Pancreas (tissue), 10 donors: Measurements from ENCODE around the gene DYDC2. TPM values are rescaled to one million over a fixed set of nuclear protein-coding genes. Genes with fewer than 3 reads are reported as not detected.
A peak's percentile ranks its signal among the peaks of the same experiment; 100 is the strongest.

Source experiments
- ATAC-seq, 4 donors: fragments of 200-7000 bp; cut with Tn5 transposase; one replicate each; pipeline versions ENCODE4 v1.8.0 to v1.9.1; 2020; ENCODE audit warnings: mild to moderate bottlenecking in 4 of 4, moderate library complexity in 4 of 4
- DNase-seq, 6 donors: peaks; one replicate each; pipeline ENCODE4 v3.0.0-alpha.2; 2020
- FAIRE-seq: peaks from 2 replicates; lab custom pipeline; 2012; peaks lifted over from hg19 to GRCh38; lab: Jason Lieb, UNC
- H3K27ac ChIP-seq, 4 donors: fragments of 200-600 bp; sonication (generic); 1 replicate in 3 of 4; 2 replicates in 1 of 4; pipeline versions ENCODE4 v1.5.0 to v1.8.0; 2020
- H3K27me3 ChIP-seq, 4 donors: fragments of 200-600 bp; one replicate each; pipeline ENCODE4 v1.8.0; 2021
- H3K36me3 ChIP-seq, 3 donors: fragments of 200-600 bp; sonication (generic) in 1 of 3; one replicate each; pipeline versions ENCODE4 v1.5.0 to v1.8.0; 2020 to 2021
- H3K4me1 ChIP-seq, 3 donors: fragments of 200-600 bp; one replicate each; pipeline ENCODE4 v1.8.0; 2021
- H3K4me3 ChIP-seq, 4 donors: fragments of 200-600 bp; sonication (generic) in 2 of 4; one replicate each; pipeline versions ENCODE4 v1.5.0 to v1.8.0; 2020 to 2021
- H3K9me3 ChIP-seq, 4 donors: fragments of 200-600 bp; one replicate each; pipeline ENCODE4 v1.8.0; 2021
- CTCF ChIP-seq, 4 donors: fragments of 200-600 bp; sonication (generic) in 3 of 4; IDR thresholded peaks; one replicate each; pipeline versions ENCODE4 v1.5.0 to v1.8.0; 2021; ENCODE audit warnings: antibody characterized with exemption in 4 of 4
- WGBS, 2 donors: extraction: QIAGEN DNeasy Blood & Tissue Kit; methylation state at CpG; one replicate each; pipeline ENCODE4 v1.1.7; 2013; 5-methylcytosine and 5-hydroxymethylcytosine counted together
- intact Hi-C, 3 donors: fragments of 100-400 bp; cut with DNase I; formaldehyde crosslinking; loops; one replicate each; pipeline versions ENCODE4 v1.11.1 to v1.14.2; 2022
- polyA plus RNA-seq, 2 donors: library from polyadenylated mRNA; stranded (reverse); fragments of 200-250 nt; gene quantifications; one replicate each; pipeline ENCODE4 v1.2.3, GENCODE V29; 2013
- total RNA-seq, 6 donors: library from RNA; stranded (reverse); fragmentation: NEBNext Ultra II Directional in 4 of 6; extraction: Animal tissue kit (Norgen Biotek cat#: 25700) in 4 of 6; gene quantifications; one replicate each; pipeline versions ENCODE4 v1.2.1 to v1.2.4, GENCODE V29; 2021 to 2023
- donor health status: healthy with polysubstance abuse.
- donor health status: DM: no; HTN: no; CAD: no; lungs with moderate emphysema.
- donor health status: DM: no; HTN: no; CAD: no.
- donor health status: control.
- donor health status: control.
- donor health status: Bipolar disorder and iron deficiency.
- donor health status: DM: yes; HTN: yes; CAD: no.
- donor health status: DM: no; HTN: no; CAD: no.
- donor health status: DM: no; HTN: no; CAD: no.
- donor health status: DM: yes; HTN: yes; CAD: no.

Gene DYDC2
- total and polyA plus RNA-seq, 8 donors = 0.05 to 0.44 (median 0.24) TPM; not detected in 4

- 95 to 96% methylated on average over 22 of the region's 22 CpGs for WGBS, 2 donors
- intact Hi-C loops = no loop called here
- ATAC-seq (no peak), FAIRE-seq (no peak), DNase-seq (peak in 1 of 6 donors; percentile 77)
- H3K27ac ChIP-seq = no peak overlapping the region
- no peaks in the 10 kb centered on the region for H3K9me3 ChIP-seq
- TF ChIP-seq CTCF (IDR thresholded peaks at IDR 0.05) = no peak
- H3K36me3 ChIP-seq = no peaks in the 10 kb centered on the region
- no peak overlapping the region for H3K4me3 ChIP-seq
- no peaks in the 10 kb centered on the region for H3K4me1 ChIP-seq
- H3K27me3 ChIP-seq = no peaks in the 10 kb centered on the region
Measured at GRCh38 chr10:80359644-80360043, 3.1 kb downstream of the DYDC2 start.

DNA sequence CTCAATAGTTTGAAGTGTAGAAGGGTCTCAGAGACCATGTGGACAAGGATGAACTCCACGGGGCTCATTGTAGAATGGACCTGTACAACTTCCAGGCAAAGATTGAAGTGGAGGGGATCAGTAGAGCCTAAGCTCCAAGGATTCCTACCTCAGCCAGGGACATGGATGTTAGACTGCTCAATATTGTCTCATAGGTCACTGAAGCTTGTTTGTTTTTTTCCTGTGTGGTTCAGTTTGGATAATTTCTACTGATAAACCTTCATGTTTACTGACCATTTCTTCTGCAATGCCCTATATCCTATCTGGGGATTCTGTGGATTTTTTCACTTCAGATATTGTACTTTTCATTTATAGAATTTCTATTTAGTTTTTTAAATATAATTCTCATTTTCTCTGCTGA lies 8.9 kb downstream of the DYDC2 start:
- no peaks in the 10 kb centered on the region for H3K36me3 ChIP-seq
- H3K27ac ChIP-seq = no peak overlapping the region
- H3K9me3 ChIP-seq = no peaks in the 10 kb centered on the region
- no peak for FAIRE-seq
- ATAC-seq = no peak
- H3K4me1 ChIP-seq = no peaks in the 10 kb centered on the region
- intact Hi-C loops = no loop called here
- no peak overlapping the region for H3K4me3 ChIP-seq
- no peak for TF ChIP-seq CTCF (IDR thresholded peaks at IDR 0.05)
- DNase-seq = no peak
- no peaks in the 10 kb centered on the region for H3K27me3 ChIP-seq
- WGBS, 2 donors = 0 to 48% methylated on average over 1 of the region's 1 CpG

- H3K36me3 ChIP-seq = no peaks in the 10 kb centered on the region
- DNase-seq (no peak), FAIRE-seq (no peak), ATAC-seq (no peak)
- H3K27ac ChIP-seq = no peak overlapping the region
- intact Hi-C loops = loop anchor here in 1 of 3 donors (10.0 kb wide), 1 partner anchor 553 kb away; no protein-coding TSS in a partner anchor
- 73 to 91% methylated on average over 6 of the region's 6 CpGs for WGBS, 2 donors
- no peak for TF ChIP-seq CTCF (IDR thresholded peaks at IDR 0.05)
- H3K4me1 ChIP-seq = peaks cover 0 to 6% (median 0%) of the 10 kb centered on the region in 3 donors
- H3K4me3 ChIP-seq = no peak overlapping the region
- no peaks in the 10 kb centered on the region for H3K9me3 ChIP-seq
- no peaks in the 10 kb centered on the region for H3K27me3 ChIP-seq
Measured at GRCh38 chr10:80371467-80371866, 14.9 kb downstream of the DYDC2 start.

DNA sequence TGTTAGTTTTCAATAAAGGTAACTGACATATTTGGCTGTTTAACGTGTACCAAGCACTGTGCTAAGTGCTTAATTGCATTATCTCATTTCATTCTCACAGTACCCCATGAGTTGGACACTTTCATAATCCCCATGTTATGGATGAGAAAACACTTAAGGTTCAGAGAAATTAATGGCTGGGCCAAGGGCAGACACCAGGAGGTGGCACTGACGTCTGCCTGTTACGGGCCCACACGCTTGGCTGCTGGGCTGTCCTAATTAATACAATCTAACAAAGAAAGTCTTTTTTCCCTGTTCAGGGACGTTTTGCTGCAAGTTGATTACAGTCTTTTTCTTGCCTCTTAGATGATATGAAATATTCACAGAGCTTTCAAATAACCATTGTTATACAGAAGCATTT lies 16.1 kb downstream of the DYDC2 start:
- Histone ChIP-seq H3K4me1 (peaks cover 0 to 6% (median 0%) of the 10 kb centered on the region in 3 donors), H3K36me3 (no peaks in the 10 kb centered on the region), H3K4me3 (no peak overlapping the region), H3K9me3 (no peaks in the 10 kb centered on the region), H3K27ac (no peak overlapping the region), H3K27me3 (no peaks in the 10 kb centered on the region)
- FAIRE-seq (no peak), DNase-seq (no peak), ATAC-seq (peak in 1 of 4 donors; percentile 49)
- TF ChIP-seq CTCF (IDR thresholded peaks at IDR 0.05) = no peak
- intact Hi-C loops = loop anchor here in 1 of 3 donors (10.0 kb wide), 1 partner anchor 552 kb away; no protein-coding TSS in a partner anchor
- WGBS, 2 donors = 63 to 64% methylated on average over 5 of the region's 5 CpGs

DNA sequence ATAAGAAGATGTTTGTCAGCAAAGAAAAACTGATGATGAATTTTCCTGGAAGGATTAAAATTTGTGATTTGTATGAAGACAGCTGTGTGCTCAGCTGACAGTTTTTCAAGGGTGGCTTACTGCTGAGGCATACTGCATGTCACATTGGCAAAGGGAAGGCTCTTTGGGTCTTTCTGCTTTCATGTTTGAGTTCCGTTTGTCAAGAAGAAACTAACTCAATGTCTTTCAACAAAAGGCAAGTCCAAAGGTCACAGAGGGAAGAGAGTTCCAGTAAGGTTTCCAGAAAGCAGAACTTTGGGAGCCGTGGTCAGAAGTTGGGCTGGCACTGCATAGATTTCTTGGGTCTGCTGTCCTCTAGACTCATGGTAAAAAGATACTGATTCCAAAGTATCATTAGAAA lies 16.9 kb downstream of the DYDC2 start:
- TF ChIP-seq CTCF (IDR thresholded peaks at IDR 0.05) = no peak
- FAIRE-seq = no peak

More for the DNA sequence above, 16.9 kb downstream of the DYDC2 start:
- no peak for DNase-seq
- peak in 2 of 4 donors; percentile 54 for ATAC-seq
- no peaks in the 10 kb centered on the region for H3K9me3 ChIP-seq
- intact Hi-C loops = loop anchor here in 1 of 3 donors (10.0 kb wide), 1 partner anchor 551 kb away; no protein-coding TSS in a partner anchor
- H3K27me3 ChIP-seq = no peaks in the 10 kb centered on the region
- H3K4me3 ChIP-seq = no peak overlapping the region
- peaks cover 0 to 6% (median 0%) of the 10 kb centered on the region in 3 donors for H3K4me1 ChIP-seq
- WGBS, 2 donors = 33 to 52% methylated on average over 2 of the region's 2 CpGs
- H3K36me3 ChIP-seq = no peaks in the 10 kb centered on the region
- no peak overlapping the region for H3K27ac ChIP-seq
